ENCODE data around the gene CCM2.

Gene CCM2

DNA sequence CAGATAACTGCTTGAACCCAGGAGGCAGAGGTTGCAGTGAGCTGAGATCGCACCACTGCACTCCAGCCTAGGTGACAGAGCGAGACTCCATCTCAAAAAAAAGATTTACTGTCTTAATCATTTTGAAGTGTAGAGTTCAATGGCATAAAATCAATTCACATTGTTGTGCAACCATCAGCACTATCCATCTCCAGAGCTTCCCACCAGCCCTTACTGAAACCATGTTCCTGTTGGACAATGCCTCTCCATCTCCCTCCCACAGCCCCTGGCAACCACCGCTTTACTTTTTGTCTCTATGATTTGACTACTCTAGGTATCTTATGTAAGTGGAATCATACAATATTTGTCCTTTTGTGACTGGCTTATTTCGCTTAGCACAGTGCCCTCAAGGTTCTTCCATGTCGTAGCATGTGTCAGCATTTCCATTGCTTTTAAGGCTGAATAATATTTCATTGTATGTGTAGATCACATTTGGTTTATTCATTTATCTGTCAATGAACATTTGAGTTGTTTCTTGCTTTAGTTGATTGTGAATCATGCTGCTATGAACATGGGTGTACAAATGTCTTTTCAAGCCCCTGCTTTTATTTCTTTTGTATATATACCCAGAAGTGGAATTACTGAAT lies 55.7 kb downstream of the CCM2 start:
- Mint-ChIP-seq H3K4me3 (no peak overlapping the region), H3K9me3 (no peaks in the 10 kb centered on the region), H3K27me3 (no peaks in the 10 kb centered on the region), H3K4me1 (ENCODE audit: low read depth) (peaks cover 42% of the 10 kb centered on the region), H3K36me3 (ENCODE audit: low read depth) (peaks cover 69% of the 10 kb centered on the region), H3K27ac (no peak overlapping the region)
- intact Hi-C loops (cut with micrococcal nuclease) = no loop called here

DNA sequence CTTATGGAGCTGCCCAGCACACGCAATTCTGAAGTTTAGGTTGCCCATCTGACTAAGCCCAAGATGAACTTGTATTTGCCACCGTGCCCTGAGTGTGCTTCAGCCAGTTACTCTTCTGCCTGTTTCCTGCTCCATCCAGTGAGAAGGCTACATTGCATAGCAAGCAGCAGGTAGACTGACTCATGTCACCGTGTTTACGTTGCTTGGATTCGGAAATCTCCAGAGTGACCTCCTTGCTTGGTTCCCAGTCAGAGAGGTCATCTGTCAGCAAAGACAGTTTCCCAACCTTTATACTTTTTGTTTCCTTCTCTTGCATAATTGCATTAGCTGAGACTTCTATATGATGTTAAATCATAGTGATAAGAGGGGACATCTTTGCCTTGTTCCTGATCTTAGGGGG lies 57.9 kb downstream of the CCM2 start:
- Mint-ChIP-seq H3K4me3 (no peak overlapping the region), H3K27ac (no peak overlapping the region), H3K27me3 (no peaks in the 10 kb centered on the region), H3K4me1 (ENCODE audit: low read depth) (peaks cover 50% of the 10 kb centered on the region), H3K9me3 (no peaks in the 10 kb centered on the region), H3K36me3 (ENCODE audit: low read depth) (peaks cover 66% of the 10 kb centered on the region)
- intact Hi-C loops (cut with micrococcal nuclease) = no loop called here

DNA sequence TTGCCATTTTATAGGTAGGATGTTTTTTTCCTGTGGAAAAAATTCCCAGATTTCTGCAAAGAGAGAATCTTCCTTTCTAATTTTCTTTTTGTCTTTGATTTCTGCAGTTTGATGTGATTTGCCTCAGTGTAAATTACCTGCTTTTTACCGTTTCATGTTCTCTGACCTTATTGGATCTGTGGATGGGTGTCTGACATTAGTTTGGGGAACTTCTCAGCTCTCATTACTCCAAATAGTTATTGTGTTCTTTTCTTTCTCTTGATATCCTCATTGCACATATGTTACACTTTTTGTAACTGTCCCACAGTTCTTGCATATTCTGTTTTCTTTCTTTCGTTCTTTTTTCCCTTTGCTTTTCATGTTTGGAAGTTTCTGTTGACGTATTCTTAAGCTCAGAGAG lies 60.3 kb downstream of the CCM2 start:
- intact Hi-C loops (cut with micrococcal nuclease) = no loop called here
- Mint-ChIP-seq H3K27ac (peak overlapping the region; percentile 77), H3K9me3 (no peaks in the 10 kb centered on the region), H3K4me1 (ENCODE audit: low read depth) (peaks cover 56% of the 10 kb centered on the region), H3K4me3 (no peak overlapping the region), H3K27me3 (no peaks in the 10 kb centered on the region), H3K36me3 (ENCODE audit: low read depth) (peaks cover 70% of the 10 kb centered on the region)

DNA sequence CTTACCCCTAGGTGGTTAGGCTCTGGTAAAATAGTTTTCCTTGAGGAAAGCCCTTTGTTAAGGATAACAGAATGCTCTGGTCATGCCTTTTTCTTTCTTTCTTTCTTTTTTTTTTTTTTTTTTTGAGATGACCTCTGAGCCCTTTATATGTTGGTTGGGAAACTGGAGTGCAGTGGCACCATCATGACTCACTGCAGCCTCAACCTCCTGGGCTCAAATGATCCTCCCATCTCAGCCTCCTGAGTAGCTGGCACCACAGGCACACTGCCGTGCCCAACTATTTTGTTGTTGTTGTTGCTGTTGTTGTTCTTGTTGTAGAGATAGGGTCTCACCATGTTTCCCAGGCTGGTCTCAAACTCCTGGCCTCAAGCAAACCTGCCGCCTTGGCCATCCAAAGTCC lies 61.4 kb downstream of the CCM2 start:
- H3K4me1 Mint-ChIP-seq (ENCODE audit: low read depth) = peaks cover 47% of the 10 kb centered on the region
- peak overlapping the region; percentile 77 for H3K27ac Mint-ChIP-seq
- no peak overlapping the region for H3K4me3 Mint-ChIP-seq
- H3K36me3 Mint-ChIP-seq (ENCODE audit: low read depth) = peaks cover 80% of the 10 kb centered on the region
- no peaks in the 10 kb centered on the region for H3K9me3 Mint-ChIP-seq
- no peaks in the 10 kb centered on the region for H3K27me3 Mint-ChIP-seq
- intact Hi-C loops (cut with micrococcal nuclease) = no loop called here

DNA sequence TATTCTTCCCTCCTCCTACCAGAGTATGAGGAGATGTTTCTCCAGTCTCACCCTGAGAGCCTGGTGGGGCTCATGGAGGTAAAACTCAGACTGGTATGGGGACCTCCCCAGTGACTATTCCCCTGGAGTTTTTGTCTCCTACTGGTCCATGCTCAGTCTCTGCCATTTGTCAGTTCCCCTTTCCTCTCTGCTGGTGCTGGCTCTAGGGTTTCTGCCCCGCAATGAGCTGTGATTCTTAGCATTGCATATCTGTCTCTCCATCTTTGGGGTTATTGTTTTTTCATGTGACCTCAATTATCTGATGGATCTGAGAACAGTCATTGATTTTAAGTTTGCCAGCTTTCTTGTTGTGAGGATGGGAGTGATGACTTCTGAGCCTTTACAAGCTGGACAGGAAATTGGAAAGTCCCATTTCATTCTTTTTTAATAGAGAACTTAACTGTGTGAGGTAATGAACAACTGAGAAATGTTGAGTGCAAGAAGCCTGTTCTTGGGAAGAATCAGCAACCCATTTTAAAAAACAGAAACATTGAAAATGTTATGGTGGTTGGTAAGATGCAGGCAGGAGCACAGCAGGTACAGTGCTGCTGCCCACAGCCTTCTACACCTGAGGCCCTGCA lies 61.9 kb downstream of the CCM2 start:
- intact Hi-C loops (cut with micrococcal nuclease) = no loop called here
- H3K36me3 Mint-ChIP-seq (ENCODE audit: low read depth) = peaks cover 85% of the 10 kb centered on the region
- no peak overlapping the region for H3K4me3 Mint-ChIP-seq
- H3K27ac Mint-ChIP-seq = peak overlapping the region; percentile 77
- peaks cover 45% of the 10 kb centered on the region for H3K4me1 Mint-ChIP-seq (ENCODE audit: low read depth)
- H3K27me3 Mint-ChIP-seq = no peaks in the 10 kb centered on the region
- no peaks in the 10 kb centered on the region for H3K9me3 Mint-ChIP-seq

DNA sequence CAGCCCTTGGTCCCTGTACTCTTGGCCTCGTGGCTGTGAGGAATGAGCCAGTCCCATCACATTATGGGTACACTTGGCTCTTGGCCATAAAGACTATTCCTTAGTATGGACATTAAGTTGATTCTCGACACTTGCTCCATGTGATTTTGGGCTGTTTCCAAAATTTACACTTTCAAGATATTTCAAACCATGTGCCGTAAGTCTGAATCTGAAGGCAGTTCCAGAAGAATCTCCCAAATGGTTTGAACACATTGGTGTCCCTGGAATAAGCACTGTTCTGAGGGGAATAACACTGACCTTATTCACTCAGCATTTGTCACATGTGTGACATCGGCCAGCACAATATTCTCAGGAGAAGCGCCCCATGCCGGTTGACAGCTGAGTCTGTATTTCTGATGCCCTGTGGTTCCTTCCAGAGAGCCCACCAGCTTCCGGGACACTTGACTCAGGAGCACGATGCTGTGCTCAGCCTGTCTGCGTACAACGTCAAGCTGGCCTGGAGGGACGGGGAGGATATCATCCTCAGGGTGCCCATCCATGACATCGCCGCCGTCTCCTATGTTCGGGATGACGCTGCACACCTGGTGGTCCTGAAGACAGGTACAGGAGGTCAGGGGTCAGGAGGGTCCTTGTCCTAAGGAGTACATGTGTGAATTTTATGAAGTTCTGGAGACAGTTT lies 64.2 kb downstream of the CCM2 start:
- Mint-ChIP-seq H3K9me3 (no peaks in the 10 kb centered on the region), H3K27ac (peak overlapping the region; percentile 77), H3K27me3 (no peaks in the 10 kb centered on the region), H3K36me3 (ENCODE audit: low read depth) (peaks cover 90% of the 10 kb centered on the region), H3K4me1 (ENCODE audit: low read depth) (peaks cover 55% of the 10 kb centered on the region), H3K4me3 (no peak overlapping the region)
- intact Hi-C loops (cut with micrococcal nuclease) = no loop called here

DNA sequence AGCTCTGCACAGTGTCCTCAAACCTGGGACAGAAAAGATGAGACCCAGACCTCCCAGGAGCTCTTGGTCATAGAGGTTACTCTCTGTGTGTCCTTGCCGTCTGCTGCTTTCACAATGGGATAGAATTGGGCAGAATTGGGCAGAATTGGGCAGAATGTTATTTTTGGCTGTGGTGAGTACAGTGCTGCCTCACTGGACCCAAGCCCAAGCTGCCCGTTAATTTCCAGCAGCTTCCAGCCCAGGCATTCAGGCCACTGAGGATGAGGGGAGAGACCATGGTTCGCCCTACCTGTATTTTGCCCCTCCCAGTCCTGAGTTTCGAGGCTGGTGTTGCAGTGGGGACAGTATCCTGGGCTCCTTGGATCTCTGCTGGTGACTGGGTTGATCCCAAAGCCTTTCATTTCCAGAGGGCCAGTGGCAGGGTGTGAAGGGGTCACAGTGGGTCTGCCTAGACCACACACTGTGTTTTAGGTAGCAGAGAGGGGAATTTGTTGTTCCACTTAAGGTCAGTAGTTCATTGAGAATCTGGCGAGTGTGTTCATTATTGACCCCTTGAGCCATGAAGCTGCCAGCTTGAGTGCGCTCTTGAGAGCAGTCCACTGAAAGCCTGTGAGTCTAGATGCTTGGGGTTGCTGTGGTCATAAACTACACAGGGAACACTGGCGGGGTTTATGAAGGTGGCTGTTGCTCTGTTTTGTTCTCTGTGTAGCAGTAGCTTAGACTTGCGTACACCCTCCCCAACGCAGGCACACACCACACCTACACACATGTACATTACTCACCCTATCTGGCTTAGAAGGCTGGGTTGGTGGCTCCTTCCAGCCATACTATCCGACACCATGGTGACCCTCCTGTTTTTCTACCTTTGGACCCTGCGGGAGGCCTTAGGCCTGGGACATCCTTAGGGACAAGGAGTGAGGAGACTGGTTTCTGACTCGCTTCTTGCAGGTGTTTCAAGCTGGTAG lies 65.3 kb downstream of the CCM2 start:
- Mint-ChIP-seq H3K27ac (peak overlapping the region; percentile 17), H3K27me3 (no peaks in the 10 kb centered on the region), H3K4me3 (no peak overlapping the region), H3K36me3 (ENCODE audit: low read depth) (peaks cover 96% of the 10 kb centered on the region), H3K4me1 (ENCODE audit: low read depth) (peaks cover 53% of the 10 kb centered on the region), H3K9me3 (no peaks in the 10 kb centered on the region)
- intact Hi-C loops (cut with micrococcal nuclease) = no loop called here

DNA sequence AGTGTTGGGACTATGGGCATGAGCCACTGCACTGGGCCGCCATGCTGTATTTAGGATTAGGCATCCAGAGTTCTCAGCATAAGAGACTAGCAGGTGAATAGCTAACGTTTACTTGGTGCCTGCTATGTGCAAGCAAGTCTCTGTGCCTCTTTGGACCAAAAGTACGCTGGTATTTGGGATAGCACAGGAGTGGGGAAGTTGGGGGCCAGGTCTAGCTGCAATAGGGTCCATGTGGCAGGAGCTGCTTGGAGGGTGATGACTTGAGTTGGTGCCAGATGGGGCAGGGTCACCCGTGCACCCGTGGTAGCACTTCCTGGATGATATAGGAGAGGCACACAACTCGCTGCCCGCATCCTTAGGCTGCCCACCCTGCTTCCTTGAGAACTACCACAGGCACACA lies 66.4 kb downstream of the CCM2 start:
- intact Hi-C loops (cut with micrococcal nuclease) = no loop called here
- Mint-ChIP-seq H3K9me3 (no peaks in the 10 kb centered on the region), H3K36me3 (ENCODE audit: low read depth) (peaks cover 96% of the 10 kb centered on the region), H3K4me1 (ENCODE audit: low read depth) (peaks cover 42% of the 10 kb centered on the region), H3K27me3 (no peaks in the 10 kb centered on the region), H3K27ac (peak overlapping the region; percentile 36), H3K4me3 (no peak overlapping the region)

DNA sequence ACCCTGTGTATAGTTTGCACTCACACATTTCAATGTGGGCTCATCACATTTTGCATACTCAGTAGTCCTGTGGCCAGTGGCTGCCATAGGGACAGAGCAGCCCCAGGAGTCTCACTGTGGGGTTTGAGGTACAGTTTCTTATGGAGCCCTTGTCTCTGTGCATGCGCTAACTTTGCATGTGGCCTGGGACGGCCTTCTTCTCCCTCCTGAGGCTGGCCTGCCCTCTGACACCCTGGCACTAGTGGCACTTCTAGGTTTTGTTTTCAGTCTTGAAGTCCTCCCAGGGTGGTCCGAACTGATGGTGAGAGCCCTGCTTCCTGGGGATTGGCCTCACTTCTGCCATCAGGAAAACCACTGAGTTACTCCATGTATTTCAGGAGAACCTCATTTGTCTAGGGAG lies 67.6 kb downstream of the CCM2 start:
- H3K4me3 Mint-ChIP-seq = no peak overlapping the region

DNA sequence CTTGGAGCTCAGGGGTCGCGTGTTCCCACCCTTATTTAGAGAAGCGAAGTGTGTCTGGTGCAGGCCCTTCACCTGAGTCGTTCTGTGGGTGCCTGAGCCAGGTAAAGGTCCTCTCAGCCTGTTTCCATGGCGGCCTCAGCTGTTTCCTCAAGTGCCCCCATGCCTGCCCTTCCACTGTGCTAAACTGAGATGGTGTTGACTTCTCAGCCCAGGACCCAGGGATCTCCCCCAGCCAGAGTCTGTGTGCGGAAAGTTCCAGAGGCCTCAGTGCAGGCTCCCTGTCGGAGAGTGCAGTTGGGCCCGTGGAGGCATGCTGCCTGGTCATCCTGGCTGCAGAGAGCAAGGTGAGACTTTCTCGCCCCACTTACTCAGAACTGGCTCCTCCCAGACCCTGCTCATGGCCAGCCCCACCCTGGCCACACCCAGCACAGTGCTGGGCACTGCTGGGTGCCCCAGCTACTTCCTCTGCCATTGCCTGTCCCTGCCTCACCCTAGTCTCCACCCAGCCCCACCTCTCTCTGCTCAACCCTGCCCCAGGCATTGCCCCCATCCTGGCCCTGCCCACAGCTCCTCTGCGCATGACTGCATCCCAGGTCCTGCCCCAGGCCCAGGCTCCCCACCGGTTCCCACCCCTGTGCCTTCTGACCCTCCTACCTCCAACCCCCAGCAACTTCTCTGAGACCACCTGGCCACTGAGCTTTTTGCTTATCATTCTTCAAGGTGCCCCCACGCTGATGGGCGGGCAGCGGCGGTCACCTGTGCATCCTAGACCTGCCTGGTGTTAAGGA lies 68.4 kb downstream of the CCM2 start:
- H3K9me3 Mint-ChIP-seq = no peaks in the 10 kb centered on the region
- peaks cover 100% of the 10 kb centered on the region for H3K36me3 Mint-ChIP-seq (ENCODE audit: low read depth)
- intact Hi-C loops (cut with micrococcal nuclease) = no loop called here
- H3K27me3 Mint-ChIP-seq = no peaks in the 10 kb centered on the region
- peaks cover 38% of the 10 kb centered on the region for H3K4me1 Mint-ChIP-seq (ENCODE audit: low read depth)
- peak overlapping the region; percentile 7 for H3K27ac Mint-ChIP-seq
- H3K4me3 Mint-ChIP-seq = no peak overlapping the region

More for the DNA sequence above, 67.6 kb downstream of the CCM2 start:
- Mint-ChIP-seq H3K27ac (no peak overlapping the region), H3K4me1 (ENCODE audit: low read depth) (peaks cover 38% of the 10 kb centered on the region), H3K9me3 (no peaks in the 10 kb centered on the region), H3K36me3 (ENCODE audit: low read depth) (peaks cover 99% of the 10 kb centered on the region), H3K27me3 (no peaks in the 10 kb centered on the region)
- intact Hi-C loops (cut with micrococcal nuclease) = no loop called here

DNA sequence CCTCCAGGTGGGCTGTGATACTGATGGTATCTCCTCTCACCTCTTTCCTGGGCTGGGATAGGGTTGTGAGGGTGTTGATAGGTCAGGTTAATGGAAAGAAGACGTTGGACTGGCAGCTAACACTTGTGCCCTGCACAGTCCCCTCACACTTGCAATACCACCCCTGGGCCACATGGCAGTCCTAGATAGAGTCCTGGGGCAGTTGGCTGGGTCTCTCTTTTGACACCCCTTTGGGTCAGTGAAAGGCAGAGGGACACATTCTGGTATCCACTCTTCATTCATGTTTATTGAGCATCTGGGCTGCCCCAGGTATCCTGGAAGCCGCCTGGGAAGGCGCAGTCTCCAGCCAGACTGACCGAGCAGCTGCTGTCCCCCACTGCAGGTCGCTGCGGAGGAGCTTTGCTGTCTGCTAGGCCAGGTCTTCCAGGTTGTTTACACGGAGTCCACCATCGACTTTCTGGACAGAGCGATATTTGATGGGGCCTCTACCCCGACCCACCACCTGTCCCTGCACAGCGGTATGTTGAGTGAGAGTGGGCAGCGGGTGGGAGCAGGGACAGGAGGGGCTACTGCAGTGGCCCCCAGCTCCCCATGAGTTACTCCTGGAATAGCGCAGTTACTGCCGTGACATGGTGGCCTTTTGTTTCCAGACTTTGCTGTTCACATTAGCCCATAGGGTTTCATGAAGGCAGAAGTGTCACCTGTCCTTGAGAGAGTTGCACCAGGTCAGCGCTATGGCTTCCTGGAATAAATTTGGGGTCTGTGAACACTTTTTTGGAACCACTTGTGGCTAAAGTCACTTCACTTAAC lies 69.6 kb downstream of the CCM2 start:
- Mint-ChIP-seq H3K36me3 (ENCODE audit: low read depth) (peaks cover 100% of the 10 kb centered on the region), H3K4me3 (no peak overlapping the region), H3K9me3 (no peaks in the 10 kb centered on the region), H3K27ac (peak overlapping the region; percentile 30), H3K4me1 (ENCODE audit: low read depth) (peaks cover 30% of the 10 kb centered on the region), H3K27me3 (no peaks in the 10 kb centered on the region)
- intact Hi-C loops (cut with micrococcal nuclease) = no loop called here

DNA sequence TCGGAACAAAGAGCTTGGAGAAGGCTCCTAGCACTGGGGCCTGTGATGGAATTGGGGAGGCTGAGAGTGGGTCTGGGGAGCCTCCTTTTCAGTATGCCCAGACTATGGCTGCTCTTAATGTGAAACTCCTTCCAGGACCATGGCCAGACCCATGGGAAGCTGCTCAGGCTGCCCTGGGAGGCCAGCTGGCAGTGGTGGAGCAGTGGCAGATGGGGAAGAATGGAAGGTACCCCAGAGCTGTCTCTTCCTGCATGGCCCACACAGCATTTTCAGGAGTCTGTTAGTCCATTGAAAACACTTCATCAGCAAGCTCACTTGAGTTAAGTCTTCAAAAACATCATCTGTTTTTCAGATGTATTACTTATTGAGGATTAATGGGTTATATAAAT lies 70.2 kb downstream of the CCM2 start:
- no peak overlapping the region for H3K4me3 Mint-ChIP-seq
- H3K27ac Mint-ChIP-seq = peak overlapping the region; percentile 30
- peaks cover 30% of the 10 kb centered on the region for H3K4me1 Mint-ChIP-seq (ENCODE audit: low read depth)
- intact Hi-C loops (cut with micrococcal nuclease) = no loop called here
- no peaks in the 10 kb centered on the region for H3K9me3 Mint-ChIP-seq
- no peaks in the 10 kb centered on the region for H3K27me3 Mint-ChIP-seq
- H3K36me3 Mint-ChIP-seq (ENCODE audit: low read depth) = peaks cover 100% of the 10 kb centered on the region

DNA sequence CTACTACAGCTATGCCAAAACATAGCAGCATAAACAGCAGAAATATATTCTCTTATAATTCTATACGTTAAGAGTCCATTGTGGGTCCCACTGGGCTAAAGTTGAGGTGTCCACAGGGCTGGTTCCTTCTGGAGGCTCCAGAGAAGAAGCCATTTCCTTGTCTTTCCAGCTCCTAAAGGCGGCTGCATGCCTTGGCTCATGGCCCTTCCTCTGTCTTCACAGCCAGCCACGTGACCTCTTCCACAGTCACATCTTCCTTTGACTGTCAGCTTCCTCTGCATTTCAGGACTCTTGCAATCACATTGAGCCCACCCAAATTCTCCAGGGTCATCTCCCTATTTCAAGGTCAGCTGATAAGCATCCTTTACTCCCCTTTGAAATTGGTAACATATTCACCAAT lies 71.5 kb downstream of the CCM2 start:
- peaks cover 100% of the 10 kb centered on the region for H3K36me3 Mint-ChIP-seq (ENCODE audit: low read depth)
- H3K27ac Mint-ChIP-seq = peak overlapping the region; percentile 53
- intact Hi-C loops (cut with micrococcal nuclease) = no loop called here
- H3K9me3 Mint-ChIP-seq = no peaks in the 10 kb centered on the region
- peaks cover 30% of the 10 kb centered on the region for H3K4me1 Mint-ChIP-seq (ENCODE audit: low read depth)
- H3K27me3 Mint-ChIP-seq = no peaks in the 10 kb centered on the region
- H3K4me3 Mint-ChIP-seq = no peak overlapping the region

Data from dendritic cell treated with granulocyte-macrophage colony-stimulating factor and Interleukin-4, amounts not matched to agents 40 ng/mL and 50 ng/mL, for 4 days (primary cell).